ENCODE data around the gene UAP1L1. TPM values are rescaled to one million over a fixed set of nuclear protein-coding genes. Genes with fewer than 3 reads are reported as not detected.

Gene UAP1L1
- total RNA-seq, 4 donors from 2014 or later = 0.51 to 13.8 (median 5.3) TPM

DNA sequence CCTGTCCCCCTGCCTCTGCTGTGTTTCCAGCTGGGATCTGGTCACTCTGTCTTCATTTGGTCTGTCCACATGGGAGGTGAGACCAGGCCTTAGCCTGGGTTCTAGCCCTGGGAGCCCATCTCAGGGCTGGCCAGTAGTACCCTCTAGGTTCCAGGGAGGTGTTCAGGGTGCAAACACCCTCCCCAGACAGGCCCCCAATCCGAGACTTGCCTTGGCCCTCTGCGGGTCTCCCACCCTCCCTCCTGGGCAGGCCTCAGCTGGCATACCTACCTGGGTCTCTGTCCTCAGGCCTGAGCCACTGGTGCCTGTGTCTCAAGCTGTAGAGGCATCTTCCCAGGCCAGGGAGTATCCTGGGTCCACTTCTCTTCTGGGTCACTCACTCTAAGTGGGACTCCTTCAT is 6.0 kb upstream of the UAP1L1 start:
- H3K36me3 ChIP-seq = no peaks in the 10 kb centered on the region
- peaks cover 0 to 15% of the 10 kb centered on the region in 2 donors for H3K4me1 ChIP-seq
- H3K9me3 ChIP-seq = no peaks in the 10 kb centered on the region
- peaks cover 0 to 10% of the 10 kb centered on the region in 2 donors for H3K27me3 ChIP-seq
- no peak for TF ChIP-seq POLR2A (IDR thresholded peaks at IDR 0.05)
- TF ChIP-seq, protein P1, sequence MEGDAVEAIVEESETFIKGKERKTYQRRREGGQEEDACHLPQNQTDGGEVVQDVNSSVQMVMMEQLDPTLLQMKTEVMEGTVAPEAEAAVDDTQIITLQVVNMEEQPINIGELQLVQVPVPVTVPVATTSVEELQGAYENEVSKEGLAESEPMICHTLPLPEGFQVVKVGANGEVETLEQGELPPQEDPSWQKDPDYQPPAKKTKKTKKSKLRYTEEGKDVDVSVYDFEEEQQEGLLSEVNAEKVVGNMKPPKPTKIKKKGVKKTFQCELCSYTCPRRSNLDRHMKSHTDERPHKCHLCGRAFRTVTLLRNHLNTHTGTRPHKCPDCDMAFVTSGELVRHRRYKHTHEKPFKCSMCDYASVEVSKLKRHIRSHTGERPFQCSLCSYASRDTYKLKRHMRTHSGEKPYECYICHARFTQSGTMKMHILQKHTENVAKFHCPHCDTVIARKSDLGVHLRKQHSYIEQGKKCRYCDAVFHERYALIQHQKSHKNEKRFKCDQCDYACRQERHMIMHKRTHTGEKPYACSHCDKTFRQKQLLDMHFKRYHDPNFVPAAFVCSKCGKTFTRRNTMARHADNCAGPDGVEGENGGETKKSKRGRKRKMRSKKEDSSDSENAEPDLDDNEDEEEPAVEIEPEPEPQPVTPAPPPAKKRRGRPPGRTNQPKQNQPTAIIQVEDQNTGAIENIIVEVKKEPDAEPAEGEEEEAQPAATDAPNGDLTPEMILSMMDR (IDR thresholded peaks at IDR 0.05) = no peak
- no peak overlapping the region for H3K27ac ChIP-seq
- intact Hi-C loops (cut with DNase I; ENCODE audit: low total_unique reads) = no loop called here
- no peak overlapping the region for H3K4me3 ChIP-seq
- DNase-seq = no peak

DNA sequence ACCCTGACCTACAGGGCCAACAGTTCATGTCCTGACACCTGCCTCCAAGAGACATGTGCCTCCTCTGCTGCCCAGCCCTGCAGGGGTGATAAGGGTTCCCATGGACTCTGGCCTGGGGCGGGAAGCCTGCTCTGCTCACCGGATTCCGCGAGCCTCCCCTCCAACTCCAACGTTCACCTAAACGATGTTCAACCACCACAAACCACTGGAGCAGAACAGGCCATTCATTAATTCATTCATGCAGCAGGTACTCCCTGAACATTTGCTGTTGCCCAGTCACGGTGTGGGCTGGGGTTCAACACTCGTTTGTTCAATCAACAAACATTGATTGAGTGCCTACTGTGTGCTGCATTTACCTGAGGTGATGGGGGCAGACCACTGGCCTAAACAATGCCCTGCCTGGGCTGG is 3.3 kb upstream of the UAP1L1 start:
- Histone ChIP-seq H3K4me3 (no peak overlapping the region), H3K27ac (no peak overlapping the region), H3K9me3 (no peaks in the 10 kb centered on the region), H3K4me1 (peaks cover 0 to 22% of the 10 kb centered on the region in 2 donors), H3K27me3 (peaks cover 0 to 4% of the 10 kb centered on the region in 2 donors), H3K36me3 (no peaks in the 10 kb centered on the region)
- intact Hi-C loops (cut with DNase I; ENCODE audit: low total_unique reads) = no loop called here
- TF ChIP-seq, protein P1 (IDR thresholded peaks at IDR 0.05) = no peak
- no peak for TF ChIP-seq POLR2A (IDR thresholded peaks at IDR 0.05)
- no peak for DNase-seq

DNA sequence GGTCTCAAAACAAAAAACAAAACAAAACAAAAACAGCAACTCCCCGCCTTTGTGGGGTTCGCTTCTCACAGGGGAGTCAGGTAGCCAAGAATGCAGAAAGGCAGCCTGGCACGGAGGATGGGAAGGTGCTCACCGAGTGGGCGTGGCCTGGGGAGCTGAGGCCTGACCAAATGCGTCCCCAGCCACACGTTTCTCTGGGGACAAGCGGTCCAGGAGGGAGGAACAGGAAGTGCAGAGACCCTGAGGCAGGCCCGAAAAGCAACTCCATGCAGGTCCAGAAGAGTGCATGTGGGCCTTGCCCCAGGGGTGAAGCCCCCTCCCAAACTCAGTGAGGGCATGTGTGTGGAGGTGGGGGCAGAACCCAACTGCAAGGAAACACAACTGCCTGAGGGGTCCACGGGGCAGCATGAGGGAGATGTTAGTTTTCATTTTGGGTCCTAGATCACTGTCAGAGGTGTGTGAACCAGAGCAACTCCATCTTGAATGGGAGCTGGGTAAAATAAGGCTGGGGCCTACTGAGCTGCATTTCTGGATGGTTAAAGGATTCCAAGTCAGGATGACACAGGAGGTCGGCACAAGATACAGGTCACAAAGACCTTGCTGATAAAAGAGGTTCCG is 2.6 kb upstream of the UAP1L1 start:
- DNase-seq = no peak
- H3K4me1 ChIP-seq = peaks cover 0 to 20% of the 10 kb centered on the region in 2 donors
- no peaks in the 10 kb centered on the region for H3K36me3 ChIP-seq
- no peaks in the 10 kb centered on the region for H3K27me3 ChIP-seq
- TF ChIP-seq, protein P1 (IDR thresholded peaks at IDR 0.05) = no peak
- no peak for TF ChIP-seq POLR2A (IDR thresholded peaks at IDR 0.05)
- intact Hi-C loops (cut with DNase I; ENCODE audit: low total_unique reads) = no loop called here
- no peaks in the 10 kb centered on the region for H3K9me3 ChIP-seq
- H3K27ac ChIP-seq = no peak overlapping the region
- H3K4me3 ChIP-seq = no peak overlapping the region

DNA sequence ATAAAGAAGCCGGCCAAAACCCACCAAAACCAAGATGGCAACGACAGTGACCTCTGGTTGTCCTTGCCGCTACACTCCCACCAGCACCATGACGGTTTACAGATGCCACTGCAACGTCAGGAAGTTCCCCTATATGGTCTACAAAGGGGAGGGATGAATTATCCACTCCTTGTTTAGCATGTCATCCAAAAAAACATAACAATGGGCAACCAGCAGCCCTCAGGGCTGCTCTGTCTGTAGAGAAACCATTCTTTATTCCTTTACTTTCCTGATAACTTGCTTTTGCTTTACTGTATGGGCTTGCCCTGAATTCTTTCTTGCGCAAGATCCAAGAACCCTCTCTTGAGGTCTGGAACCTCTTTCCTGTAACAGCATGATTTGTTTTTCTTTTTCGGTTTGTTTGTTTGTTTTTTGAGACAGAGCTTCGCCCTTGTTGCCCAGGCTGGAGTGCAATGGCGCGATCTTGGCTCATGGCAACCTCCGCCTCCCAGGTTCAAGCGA is 2.0 kb upstream of the UAP1L1 start:
- H3K36me3 ChIP-seq = no peaks in the 10 kb centered on the region
- intact Hi-C loops (cut with DNase I; ENCODE audit: low total_unique reads) = no loop called here
- H3K4me1 ChIP-seq = peaks cover 0 to 15% of the 10 kb centered on the region in 2 donors
- H3K9me3 ChIP-seq = no peaks in the 10 kb centered on the region
- DNase-seq = no peak
- no peak overlapping the region for H3K27ac ChIP-seq
- H3K4me3 ChIP-seq = no peak overlapping the region
- no peak for TF ChIP-seq POLR2A (IDR thresholded peaks at IDR 0.05)
- TF ChIP-seq, protein P1 (IDR thresholded peaks at IDR 0.05) = no peak
- no peaks in the 10 kb centered on the region for H3K27me3 ChIP-seq

DNA sequence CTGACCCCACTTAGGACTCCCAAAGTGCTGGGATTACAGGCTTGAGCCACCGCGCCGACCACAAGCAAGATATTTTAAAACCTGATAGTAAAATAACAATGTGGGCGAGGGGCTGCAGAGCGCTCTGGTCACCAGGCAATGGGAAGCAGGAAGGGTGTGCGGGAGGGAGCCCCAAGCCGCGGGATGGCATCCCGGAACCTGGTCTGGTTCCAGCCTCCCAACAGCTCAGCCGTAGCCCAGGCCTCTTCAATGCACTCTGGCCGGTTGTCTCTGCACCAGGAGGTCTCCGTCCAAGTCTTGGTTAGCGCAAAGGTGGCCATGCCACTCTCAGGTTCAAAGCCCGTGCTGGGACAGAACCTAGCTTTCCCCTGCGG is 694 bp upstream of the UAP1L1 start:
- Histone ChIP-seq H3K27ac (peak overlapping the region; percentile 36 to 65), H3K4me3 (peak overlapping the region; percentile 41 to 47), H3K27me3 (no peaks in the 10 kb centered on the region)

More for the DNA sequence above, 694 bp upstream of the UAP1L1 start:
- no peak for DNase-seq
- Histone ChIP-seq H3K4me1 (peaks cover 0 to 7% of the 10 kb centered on the region in 2 donors), H3K9me3 (no peaks in the 10 kb centered on the region), H3K36me3 (no peaks in the 10 kb centered on the region)
- TF ChIP-seq POLR2A (IDR thresholded peaks at IDR 0.05) = no peak
- TF ChIP-seq, protein P1 (IDR thresholded peaks at IDR 0.05) = no peak
- intact Hi-C loops (cut with DNase I; ENCODE audit: low total_unique reads) = no loop called here
